Hepatocyte (in vitro differentiated cells): ENCODE data around the gene ZDHHC14.

Source experiments
- EZH2 ChIP-seq: fragments of 200-600 bp; sonication (generic); IDR thresholded peaks from 2 replicates; pipeline ENCODE4 v1.6.1; 2016; ENCODE audit warnings: antibody characterized with exemption, mild to moderate bottlenecking, borderline replicate concordance
- EZH2phosphoT487 ChIP-seq: fragments of 200-600 bp; sonication (generic); IDR thresholded peaks from one replicate; pipeline ENCODE4 v1.6.1; 2018; ENCODE audit warnings: antibody characterized with exemption, mild to moderate bottlenecking, low read depth, moderate library complexity; ENCODE audit not compliant: unreplicated experiment, severe bottlenecking
- TF ChIP-seq, protein P1 (sequence below): fragments of 200-600 bp; sonication (generic); IDR thresholded peaks from 2 replicates; pipeline ENCODE4 v1.5.1; 2016; ENCODE audit warnings: antibody characterized with exemption, mild to moderate bottlenecking; ENCODE audit not compliant: poor library complexity

DNA sequence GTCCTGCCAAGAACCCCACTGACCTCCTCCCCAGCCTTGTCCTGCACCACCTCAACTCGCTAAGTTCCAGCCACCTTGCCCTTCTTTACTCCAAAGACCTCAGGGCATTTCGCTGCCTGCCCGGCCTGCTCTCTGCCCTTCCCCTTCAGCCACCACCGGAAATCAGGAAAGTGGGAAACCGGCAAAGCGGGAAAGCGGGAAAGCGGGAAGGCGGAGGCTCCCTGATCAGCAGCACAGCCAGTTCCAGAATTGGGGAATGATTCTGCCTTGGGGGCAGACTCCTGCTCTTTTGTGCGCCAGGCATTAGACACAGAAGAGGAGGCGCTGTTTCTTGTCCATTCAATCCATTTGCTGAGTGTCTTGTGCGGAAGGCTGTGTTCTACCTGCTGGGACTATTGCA is 111.3 kb downstream of the ZDHHC14 start:
- TF ChIP-seq, protein P1, sequence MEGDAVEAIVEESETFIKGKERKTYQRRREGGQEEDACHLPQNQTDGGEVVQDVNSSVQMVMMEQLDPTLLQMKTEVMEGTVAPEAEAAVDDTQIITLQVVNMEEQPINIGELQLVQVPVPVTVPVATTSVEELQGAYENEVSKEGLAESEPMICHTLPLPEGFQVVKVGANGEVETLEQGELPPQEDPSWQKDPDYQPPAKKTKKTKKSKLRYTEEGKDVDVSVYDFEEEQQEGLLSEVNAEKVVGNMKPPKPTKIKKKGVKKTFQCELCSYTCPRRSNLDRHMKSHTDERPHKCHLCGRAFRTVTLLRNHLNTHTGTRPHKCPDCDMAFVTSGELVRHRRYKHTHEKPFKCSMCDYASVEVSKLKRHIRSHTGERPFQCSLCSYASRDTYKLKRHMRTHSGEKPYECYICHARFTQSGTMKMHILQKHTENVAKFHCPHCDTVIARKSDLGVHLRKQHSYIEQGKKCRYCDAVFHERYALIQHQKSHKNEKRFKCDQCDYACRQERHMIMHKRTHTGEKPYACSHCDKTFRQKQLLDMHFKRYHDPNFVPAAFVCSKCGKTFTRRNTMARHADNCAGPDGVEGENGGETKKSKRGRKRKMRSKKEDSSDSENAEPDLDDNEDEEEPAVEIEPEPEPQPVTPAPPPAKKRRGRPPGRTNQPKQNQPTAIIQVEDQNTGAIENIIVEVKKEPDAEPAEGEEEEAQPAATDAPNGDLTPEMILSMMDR, result no peak
- TF ChIP-seq EZH2phosphoT487 (no peak), EZH2 (no peak)
